ENCODE measurements around the gene ATP9A. TPM values are rescaled to one million over a fixed set of nuclear protein-coding genes. Genes with fewer than 3 reads are reported as not detected.

Gene ATP9A
- polyA plus RNA-seq, 1 donor (not counting 4 experiments of a cell fraction or from before 2014, with no cell fraction given) = 5.8 TPM

DNA sequence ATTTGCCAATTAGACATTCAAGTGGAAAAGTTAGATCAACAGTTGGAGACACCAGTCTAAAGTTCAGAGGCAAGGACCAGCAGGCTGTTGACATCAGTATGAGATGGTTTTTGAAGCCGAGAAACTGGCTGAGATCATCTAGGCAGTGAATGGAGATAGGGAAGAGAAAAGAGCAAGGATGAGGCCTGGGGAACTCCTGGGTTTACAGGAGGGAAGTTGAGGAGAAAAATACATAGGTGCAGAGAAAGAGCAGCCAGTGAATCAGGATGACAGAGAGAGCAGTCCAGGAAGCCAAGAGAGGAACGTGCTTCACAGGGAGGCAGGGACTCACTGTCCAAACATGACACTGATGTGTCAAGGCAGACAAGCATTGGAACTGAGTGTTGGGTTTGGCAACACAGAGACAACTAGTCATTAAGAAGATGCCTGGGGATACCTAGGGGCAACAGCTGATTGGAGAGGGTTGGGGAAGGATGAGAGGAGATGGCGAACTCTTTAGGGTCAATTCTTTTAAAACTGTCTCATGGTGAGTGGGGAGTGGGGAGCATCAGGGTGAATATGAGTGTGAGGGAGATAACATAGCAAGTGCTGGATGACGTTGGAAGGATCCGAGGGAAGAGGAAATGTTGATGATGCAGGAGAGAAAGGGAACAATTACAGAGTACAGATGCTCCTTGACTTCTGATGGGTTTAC is 47.3 kb upstream of the ATP9A start:
- no peaks in the 10 kb centered on the region for H3K9me1 ChIP-seq (ENCODE audit: control insufficient read depth, extremely low read depth, insufficient read depth, low read length)
- H4K20me1 ChIP-seq (ENCODE audit: control insufficient read depth, extremely low read depth, insufficient read depth, low read length) = no peaks in the 10 kb centered on the region
- H3K9ac ChIP-seq (ENCODE audit: control insufficient read depth, extremely low read depth, insufficient read depth, low read length) = no peak overlapping the region
- TF ChIP-seq, protein P1, sequence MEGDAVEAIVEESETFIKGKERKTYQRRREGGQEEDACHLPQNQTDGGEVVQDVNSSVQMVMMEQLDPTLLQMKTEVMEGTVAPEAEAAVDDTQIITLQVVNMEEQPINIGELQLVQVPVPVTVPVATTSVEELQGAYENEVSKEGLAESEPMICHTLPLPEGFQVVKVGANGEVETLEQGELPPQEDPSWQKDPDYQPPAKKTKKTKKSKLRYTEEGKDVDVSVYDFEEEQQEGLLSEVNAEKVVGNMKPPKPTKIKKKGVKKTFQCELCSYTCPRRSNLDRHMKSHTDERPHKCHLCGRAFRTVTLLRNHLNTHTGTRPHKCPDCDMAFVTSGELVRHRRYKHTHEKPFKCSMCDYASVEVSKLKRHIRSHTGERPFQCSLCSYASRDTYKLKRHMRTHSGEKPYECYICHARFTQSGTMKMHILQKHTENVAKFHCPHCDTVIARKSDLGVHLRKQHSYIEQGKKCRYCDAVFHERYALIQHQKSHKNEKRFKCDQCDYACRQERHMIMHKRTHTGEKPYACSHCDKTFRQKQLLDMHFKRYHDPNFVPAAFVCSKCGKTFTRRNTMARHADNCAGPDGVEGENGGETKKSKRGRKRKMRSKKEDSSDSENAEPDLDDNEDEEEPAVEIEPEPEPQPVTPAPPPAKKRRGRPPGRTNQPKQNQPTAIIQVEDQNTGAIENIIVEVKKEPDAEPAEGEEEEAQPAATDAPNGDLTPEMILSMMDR (optimal IDR thresholded peaks at IDR 0.05 in 1 of 3, IDR thresholded peaks at IDR 0.05 in 1 of 3, conservative IDR thresholded peaks at IDR 0.05 in 1 of 3; ENCODE audit: extremely low read depth in 1 of 3, insufficient read depth in 2 of 3, low read length in 3 of 3) = no peak
- no peak for TF ChIP-seq EZH2 (IDR thresholded peaks at IDR 0.05; ENCODE audit: low read length)
- FAIRE-seq = no peak
- H3K9me3 ChIP-seq (ENCODE audit: control insufficient read depth, low read depth, low read length) = no peaks in the 10 kb centered on the region
- DNase-seq (ENCODE audit: low read depth, low spot score) = no peak
- H3K27ac ChIP-seq (ENCODE audit: control insufficient read depth, insufficient read depth, low read length) = no peak overlapping the region
- no peak overlapping the region for H3K4me3 ChIP-seq (ENCODE audit: control insufficient read depth in 2 of 3, extremely low read depth in 1 of 3, insufficient read depth in 2 of 3, low read depth in 1 of 3, low read length in 3 of 3)
- no peaks in the 10 kb centered on the region for H3K4me1 ChIP-seq (ENCODE audit: control insufficient read depth, extremely low read depth, insufficient read depth, low read length)
- no peak overlapping the region for H2AFZ ChIP-seq (ENCODE audit: control insufficient read depth, low read length)
- H3K79me2 ChIP-seq (ENCODE audit: control insufficient read depth, insufficient read depth, low read length) = no peaks in the 10 kb centered on the region
- H3K4me2 ChIP-seq (ENCODE audit: control insufficient read depth, extremely low read depth, insufficient read depth, low read depth, low read length) = no peak overlapping the region
- H3K36me3 ChIP-seq (ENCODE audit: control insufficient read depth in 2 of 2, extremely low read depth in 1 of 2, insufficient read depth in 2 of 2, low read length in 2 of 2) = no peaks in the 10 kb centered on the region
- dilution Hi-C loops (cut with MboI; ENCODE audit: extremely low pct_ligation_motif_present, low sequenced_read_pairs) = no loop called here
- H3K27me3 ChIP-seq (ENCODE audit: control insufficient read depth, extremely low read depth, insufficient read depth, low read length) = no peaks in the 10 kb centered on the region

DNA sequence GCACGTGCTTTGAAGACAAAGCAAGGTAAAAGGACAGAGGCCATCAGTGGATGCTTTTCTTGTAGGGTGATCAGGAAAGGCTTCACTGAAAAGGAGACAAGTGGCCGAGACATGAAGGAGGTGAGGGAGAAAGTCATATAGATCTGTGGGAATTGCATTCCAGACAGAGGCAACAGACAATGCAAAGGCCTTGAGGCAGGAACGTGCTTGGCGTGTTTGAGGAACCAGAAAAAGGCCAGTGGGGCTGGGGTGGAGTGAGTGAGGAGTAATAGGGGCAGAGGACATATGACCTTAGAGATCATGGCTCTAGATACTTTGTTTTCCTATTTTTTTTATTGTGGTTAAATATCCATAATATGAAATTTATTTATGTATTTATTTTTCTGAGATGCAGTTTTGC is 44.7 kb upstream of the ATP9A start:
- DNase-seq (ENCODE audit: low read depth, low spot score) (no peak), FAIRE-seq (no peak)
- no peak overlapping the region for H2AFZ ChIP-seq (ENCODE audit: control insufficient read depth, low read length)
- no peaks in the 10 kb centered on the region for H3K9me3 ChIP-seq (ENCODE audit: control insufficient read depth, low read depth, low read length)
- H3K4me3 ChIP-seq (ENCODE audit: control insufficient read depth in 2 of 3, extremely low read depth in 1 of 3, insufficient read depth in 2 of 3, low read depth in 1 of 3, low read length in 3 of 3) = no peak overlapping the region
- H3K79me2 ChIP-seq (ENCODE audit: control insufficient read depth, insufficient read depth, low read length) = no peaks in the 10 kb centered on the region
- H3K36me3 ChIP-seq (ENCODE audit: control insufficient read depth in 2 of 2, extremely low read depth in 1 of 2, insufficient read depth in 2 of 2, low read length in 2 of 2) = no peaks in the 10 kb centered on the region
- H3K9me1 ChIP-seq (ENCODE audit: control insufficient read depth, extremely low read depth, insufficient read depth, low read length) = no peaks in the 10 kb centered on the region
- no peak for TF ChIP-seq EZH2 (IDR thresholded peaks at IDR 0.05; ENCODE audit: low read length)
- TF ChIP-seq, protein P1 (optimal IDR thresholded peaks at IDR 0.05 in 1 of 3, IDR thresholded peaks at IDR 0.05 in 1 of 3, conservative IDR thresholded peaks at IDR 0.05 in 1 of 3; ENCODE audit: extremely low read depth in 1 of 3, insufficient read depth in 2 of 3, low read length in 3 of 3) = no peak
- H4K20me1 ChIP-seq (ENCODE audit: control insufficient read depth, extremely low read depth, insufficient read depth, low read length) = no peaks in the 10 kb centered on the region
- no peak overlapping the region for H3K4me2 ChIP-seq (ENCODE audit: control insufficient read depth, extremely low read depth, insufficient read depth, low read depth, low read length)
- H3K27me3 ChIP-seq (ENCODE audit: control insufficient read depth, extremely low read depth, insufficient read depth, low read length) = no peaks in the 10 kb centered on the region
- H3K4me1 ChIP-seq (ENCODE audit: control insufficient read depth, extremely low read depth, insufficient read depth, low read length) = no peaks in the 10 kb centered on the region
- dilution Hi-C loops (cut with MboI; ENCODE audit: extremely low pct_ligation_motif_present, low sequenced_read_pairs) = no loop called here
- H3K9ac ChIP-seq (ENCODE audit: control insufficient read depth, extremely low read depth, insufficient read depth, low read length) = no peak overlapping the region
- no peak overlapping the region for H3K27ac ChIP-seq (ENCODE audit: control insufficient read depth, insufficient read depth, low read length)
